GM15510 (cell line): ENCODE data around the gene GPT2.

Source experiments
- POLR2A ChIP-seq: IDR thresholded peaks from 3 replicates; pipeline ENCODE4 v1.6.1; 2011; ENCODE audit warnings: borderline replicate concordance; ENCODE audit not compliant: insufficient read length; ENCODE audit errors: extremely low read depth

GPT2 gene

DNA sequence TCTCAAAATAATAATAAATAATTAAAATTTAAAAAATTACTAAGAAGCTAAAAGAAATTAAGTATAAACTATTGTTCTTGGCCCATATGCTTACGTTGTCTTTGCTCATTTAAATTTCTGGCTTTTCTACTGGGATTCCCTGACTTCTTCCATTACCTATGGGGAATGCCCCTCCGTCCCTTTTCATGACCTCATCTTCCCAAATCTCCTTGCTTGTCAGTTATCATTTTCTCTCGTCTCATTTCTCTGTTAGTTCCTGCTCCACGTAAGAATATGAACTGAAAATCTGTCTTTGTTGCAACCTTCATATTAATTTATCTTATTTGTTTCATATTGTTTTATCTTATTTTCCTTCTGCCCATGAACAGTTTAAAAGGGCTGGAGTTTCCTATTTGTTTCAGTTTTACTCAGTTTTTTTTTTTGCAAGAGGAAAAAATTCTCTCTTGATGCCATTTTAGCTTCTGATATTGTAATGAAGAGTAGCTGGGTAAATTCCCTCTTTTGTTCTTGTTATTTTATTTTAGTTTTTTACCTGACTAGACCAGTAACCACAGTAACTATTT, 91.8 kb downstream of the GPT2 start:
- no peak for TF ChIP-seq POLR2A

DNA sequence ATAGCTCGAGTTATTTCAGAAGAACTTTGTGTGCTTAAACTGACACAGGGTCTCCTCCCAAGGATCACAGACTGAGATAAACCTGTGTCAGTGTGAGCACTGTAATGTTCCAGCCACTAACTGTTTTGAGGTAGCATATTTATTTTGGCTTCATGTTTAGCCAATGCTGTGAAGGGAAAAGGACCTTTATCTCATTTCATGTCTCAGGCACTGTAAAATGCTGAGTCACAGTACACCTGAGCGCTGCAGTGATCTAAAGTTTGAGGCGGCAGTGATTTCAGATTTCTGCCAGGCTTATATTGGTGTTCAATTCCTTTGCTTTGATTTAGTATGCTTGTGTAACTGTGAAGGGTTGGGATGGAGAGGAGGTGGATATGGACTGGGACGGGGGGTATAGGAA, 92.4 kb downstream of the GPT2 start:
- no peak for TF ChIP-seq POLR2A
